B cell (primary cell): ENCODE data around the gene ATXN1.
"Not testable (repeated sequence)": the region's sequence is repeated elsewhere in the genome, so short reads cannot be mapped to it uniquely, and the experiment has no call there.

Source experiments
- EZH2 ChIP-seq: IDR thresholded peaks from 2 replicates; pipeline ENCODE4 v1.6.1; 2012; ENCODE audit warnings: borderline replicate concordance, low read depth, mild to moderate bottlenecking, moderate library complexity, low read length; ENCODE audit not compliant: insufficient read depth, poor library complexity, severe bottlenecking
- TF ChIP-seq, protein P1 (sequence below): fragments of 200-600 bp; IDR thresholded peaks from one replicate; pipeline ENCODE4 v1.8.0; 2022; ENCODE audit warnings: antibody characterized with exemption, mild to moderate bottlenecking

DNA sequence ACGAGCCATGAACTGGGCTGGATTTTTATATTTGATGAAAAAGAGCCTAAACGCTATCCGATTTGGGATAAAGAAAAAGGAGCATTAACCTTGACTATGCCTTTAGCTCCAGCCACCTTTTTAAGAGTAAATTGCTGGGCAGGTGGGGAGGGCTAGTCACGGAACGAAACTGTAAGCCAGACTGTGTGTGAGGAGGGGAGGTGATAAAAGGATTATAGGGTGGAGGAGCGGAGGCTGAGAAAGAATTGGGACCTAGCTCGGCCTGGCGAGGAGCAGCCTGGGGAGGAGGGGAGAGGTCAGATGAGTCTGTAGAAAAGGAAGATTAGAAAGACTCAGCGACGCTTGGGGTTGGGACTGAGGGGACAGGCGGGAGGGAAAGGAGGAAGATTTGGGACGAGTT, 498.5 kb downstream of the ATXN1 start:
- TF ChIP-seq, protein P1, sequence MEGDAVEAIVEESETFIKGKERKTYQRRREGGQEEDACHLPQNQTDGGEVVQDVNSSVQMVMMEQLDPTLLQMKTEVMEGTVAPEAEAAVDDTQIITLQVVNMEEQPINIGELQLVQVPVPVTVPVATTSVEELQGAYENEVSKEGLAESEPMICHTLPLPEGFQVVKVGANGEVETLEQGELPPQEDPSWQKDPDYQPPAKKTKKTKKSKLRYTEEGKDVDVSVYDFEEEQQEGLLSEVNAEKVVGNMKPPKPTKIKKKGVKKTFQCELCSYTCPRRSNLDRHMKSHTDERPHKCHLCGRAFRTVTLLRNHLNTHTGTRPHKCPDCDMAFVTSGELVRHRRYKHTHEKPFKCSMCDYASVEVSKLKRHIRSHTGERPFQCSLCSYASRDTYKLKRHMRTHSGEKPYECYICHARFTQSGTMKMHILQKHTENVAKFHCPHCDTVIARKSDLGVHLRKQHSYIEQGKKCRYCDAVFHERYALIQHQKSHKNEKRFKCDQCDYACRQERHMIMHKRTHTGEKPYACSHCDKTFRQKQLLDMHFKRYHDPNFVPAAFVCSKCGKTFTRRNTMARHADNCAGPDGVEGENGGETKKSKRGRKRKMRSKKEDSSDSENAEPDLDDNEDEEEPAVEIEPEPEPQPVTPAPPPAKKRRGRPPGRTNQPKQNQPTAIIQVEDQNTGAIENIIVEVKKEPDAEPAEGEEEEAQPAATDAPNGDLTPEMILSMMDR = not testable (repeated sequence)
- TF ChIP-seq EZH2 = not testable (repeated sequence)
